Testis (tissue), 3 donors: ENCODE measurements around the gene RGR. TPM values are rescaled to one million over a fixed set of nuclear protein-coding genes. Genes with fewer than 3 reads are reported as not detected.

ENCODE experiments used
- DNase-seq: peaks from one replicate; pipeline ENCODE4 v3.0.0-alpha.2; 2019
- H3K27ac ChIP-seq, 2 donors: fragments of 200-600 bp; sonication (generic); one replicate each; pipeline ENCODE4 v1.5.1; 2019
- H3K27me3 ChIP-seq: fragments of 200-600 bp; sonication (generic); one replicate; pipeline ENCODE4 v1.5.1; 2019
- H3K36me3 ChIP-seq: fragments of 200-600 bp; sonication (generic); one replicate; pipeline ENCODE4 v1.5.1; 2017; ENCODE audit warnings: low read depth; ENCODE audit errors: missing control alignments
- H3K4me1 ChIP-seq: fragments of 200-600 bp; sonication (generic); one replicate; pipeline ENCODE4 v1.5.1; 2019
- H3K4me3 ChIP-seq, 2 donors: fragments of 200-600 bp; sonication (generic); one replicate each; pipeline ENCODE4 v1.5.1; 2017 to 2019
- H3K9me3 ChIP-seq: fragments of 200-600 bp; sonication (generic); one replicate; pipeline ENCODE4 v1.5.1; 2017
- CTCF ChIP-seq, 3 experiments: fragments of 450-650 bp in 2 of 3; fragments of 200-600 bp in 1 of 3; sonication (generic) in 1 of 3; IDR thresholded peaks; one replicate each; pipeline ENCODE4 v1.5.1; 2016 to 2019; ENCODE audit warnings: antibody characterized with exemption in 3 of 3, mild to moderate bottlenecking in 2 of 3, moderate library complexity in 1 of 3
- POLR2A ChIP-seq: fragments of 450-650 bp; IDR thresholded peaks from one replicate; pipeline ENCODE4 v1.6.1; 2017; ENCODE audit warnings: antibody characterized with exemption, mild to moderate bottlenecking, moderate library complexity
- WGBS, 2 donors: methylation state at CpG; one replicate each; pipeline ENCODE4 v1.1.5; 2018; 5-methylcytosine and 5-hydroxymethylcytosine counted together
- intact Hi-C: fragments of 100-400 bp; cut with DNase I; formaldehyde crosslinking; loops from one replicate; pipeline ENCODE4 v1.15.1; 2023; ENCODE audit warnings: low total_unique reads
- polyA plus RNA-seq: library from polyadenylated mRNA; stranded (reverse); fragments of 350-450 nt; fragmentation: Illumina TruSeq; extraction: RNeasy Lipid Tissue Mini Kit (QIAGEN cat#74804); gene quantifications from one replicate; pipeline ENCODE4 v1.2.3, GENCODE V29; 2014; ENCODE audit warnings: low read depth, low replicate concordance; ENCODE audit not compliant: insufficient read depth
- total RNA-seq, 2 donors: library from RNA; depleted of rRNA; stranded (reverse); fragments of >200 nt; gene quantifications; one replicate each; pipeline ENCODE4 v1.2.3, GENCODE V29; 2016

RGR gene
- total and polyA plus RNA-seq, 3 donors from 2014 or later, result 2.2 to 5.9 (median 3.7) TPM

- Histone ChIP-seq H3K4me3 (no peak overlapping the region), H3K9me3 (no peaks in the 10 kb centered on the region), H3K36me3 (no peaks in the 10 kb centered on the region), H3K4me1 (no peaks in the 10 kb centered on the region), H3K27me3 (no peaks in the 10 kb centered on the region), H3K27ac (no peak overlapping the region)
- 76 to 91% methylated on average over 6 to 7 of the region's 8 CpGs for WGBS, 2 donors
- intact Hi-C loops, result no loop called here
- DNase-seq, result no peak
- TF ChIP-seq CTCF (IDR thresholded peaks at IDR 0.05) (no peak), POLR2A (no peak)
Observed at GRCh38 chr10:84221916-84222315, 22.9 kb upstream of the RGR start.

- TF ChIP-seq POLR2A, result no peak
- no peak for TF ChIP-seq CTCF (IDR thresholded peaks at IDR 0.05)
- no peaks in the 10 kb centered on the region for H3K27me3 ChIP-seq
- H3K9me3 ChIP-seq, result no peaks in the 10 kb centered on the region
- no peaks in the 10 kb centered on the region for H3K4me1 ChIP-seq
- intact Hi-C loops, result no loop called here
- no peak overlapping the region for H3K4me3 ChIP-seq
- 50 to 56% methylated on average over 6 of the region's 6 CpGs for WGBS, 2 donors
- no peak overlapping the region for H3K27ac ChIP-seq
- no peaks in the 10 kb centered on the region for H3K36me3 ChIP-seq
- DNase-seq, result no peak
Observed at GRCh38 chr10:84224411-84225028, 20.3 kb upstream of the RGR start.

- H3K27me3 ChIP-seq, result no peaks in the 10 kb centered on the region
- no peak for DNase-seq
- no peaks in the 10 kb centered on the region for H3K9me3 ChIP-seq
- intact Hi-C loops, result no loop called here
- H3K4me1 ChIP-seq, result no peaks in the 10 kb centered on the region
- no peak within 1 kb of the TSS for H3K4me3 ChIP-seq
- H3K27ac ChIP-seq, result no peak within 1 kb of the TSS
- WGBS, 2 donors, result 66 to 74% methylated on average over 6 of the region's 6 CpGs
- TF ChIP-seq POLR2A (no peak), CTCF (IDR thresholded peaks at IDR 0.05) (no peak)
- H3K36me3 ChIP-seq, result no peaks in the 10 kb centered on the region
Observed at GRCh38 chr10:84225427-84226173, 19.3 kb upstream of the RGR start, which contains the start of gene LRIT2. TSS of gene LRIT2 (minus strand) at chr10:84225544. CDS start at chr10:84225520, 24 bp downstream.

GRCh38 chr10:84226616-84227015, 18.2 kb upstream of the RGR start:
- Histone ChIP-seq H3K27me3 (no peaks in the 10 kb centered on the region), H3K36me3 (no peaks in the 10 kb centered on the region), H3K4me1 (no peaks in the 10 kb centered on the region), H3K4me3 (no peak overlapping the region), H3K27ac (no peak overlapping the region), H3K9me3 (no peaks in the 10 kb centered on the region)
- intact Hi-C loops, result no loop called here
- no peak for TF ChIP-seq CTCF (IDR thresholded peaks at IDR 0.05)
- no peak for TF ChIP-seq POLR2A
- no peak for DNase-seq
- 71 to 88% methylated on average over 3 of the region's 3 CpGs for WGBS, 2 donors
